HG03097 (cell line): ENCODE data around the gene NCOA3.

Experiments used
- ATAC-seq: cut with Tn5 transposase; IDR thresholded peaks from one replicate; pipeline ENCODE4 v1.9.1; 2021; ENCODE audit not compliant: unreplicated experiment, low FRiP score

NCOA3 gene

GRCh38 chr20:47696856-47697255 is 195.2 kb downstream of the NCOA3 start:
- ATAC-seq = no peak

- ATAC-seq = no peak
These were observed 196.5 kb downstream of the NCOA3 start for GRCh38 chr20:47698142-47698541.

- ATAC-seq = no peak
These were observed 198.1 kb downstream of the NCOA3 start for GRCh38 chr20:47699818-47700217.

GRCh38 chr20:47700327-47700726 is 198.6 kb downstream of the NCOA3 start:
- no peak for ATAC-seq

GRCh38 chr20:47701612-47702011 is 199.9 kb downstream of the NCOA3 start:
- ATAC-seq = no peak

- ATAC-seq = no peak
These were observed 202.1 kb downstream of the NCOA3 start for GRCh38 chr20:47703748-47704147.

- no peak for ATAC-seq
These were observed 203.2 kb downstream of the NCOA3 start for GRCh38 chr20:47704746-47705496.

- ATAC-seq = no peak
These were observed 203.8 kb downstream of the NCOA3 start for GRCh38 chr20:47705497-47705856.

GRCh38 chr20:47706345-47706744 is 204.7 kb downstream of the NCOA3 start:
- no peak for ATAC-seq
